Lung (tissue), 12 donors: ENCODE measurements around the gene NCAN. TPM values are rescaled to one million over a fixed set of nuclear protein-coding genes. Genes with fewer than 3 reads are reported as not detected.
A peak's percentile ranks its signal among the peaks of the same experiment; 100 is the strongest.

Experiments
- ATAC-seq: fragments of 200-7000 bp; cut with Tn5 transposase; one replicate; pipeline ENCODE4 v1.9.1; 2020; ENCODE audit warnings: moderate number of reproducible peaks; ENCODE audit not compliant: insufficient read depth, low FRiP score
- DNase-seq, 3 donors: peaks; one replicate each; pipeline ENCODE4 v3.0.0-alpha.2; 2013 to 2017
- H3K27ac ChIP-seq, 2 donors: one replicate each; pipeline ENCODE4 v1.5.1; 2013; ENCODE audit warnings: mild to moderate bottlenecking in 2 of 2, moderate library complexity in 2 of 2, control low read depth in 1 of 2, inconsistent platforms in 1 of 2, low read depth in 1 of 2, low read length in 1 of 2
- H3K27me3 ChIP-seq, 3 donors: one replicate each; pipeline ENCODE4 v1.5.1; 2013; ENCODE audit warnings: low read length in 2 of 3; ENCODE audit not compliant: control insufficient read depth in 3 of 3, insufficient read depth in 3 of 3
- H3K36me3 ChIP-seq, 4 donors: one replicate each; pipeline ENCODE4 v1.5.1; 2013; ENCODE audit warnings: low read length in 4 of 4, mild to moderate bottlenecking in 1 of 4, moderate library complexity in 1 of 4; ENCODE audit not compliant: control insufficient read depth in 4 of 4, insufficient read depth in 4 of 4
- H3K4me1 ChIP-seq, 5 donors: one replicate each; pipeline ENCODE4 v1.5.1; 2013; ENCODE audit warnings: low read length in 5 of 5, mild to moderate bottlenecking in 2 of 5, moderate library complexity in 1 of 5; ENCODE audit not compliant: control insufficient read depth in 5 of 5, insufficient read depth in 5 of 5
- H3K4me3 ChIP-seq: one replicate; pipeline ENCODE4 v1.5.1; 2013; ENCODE audit warnings: mild to moderate bottlenecking, control low read depth, moderate library complexity
- H3K9ac ChIP-seq, 2 donors: one replicate each; pipeline ENCODE4 v1.5.1; 2013; ENCODE audit warnings: low read length in 2 of 2, control low read depth in 1 of 2; ENCODE audit not compliant: insufficient read depth in 1 of 2
- H3K9me3 ChIP-seq, 4 donors: one replicate each; pipeline ENCODE4 v1.5.1; 2013; ENCODE audit warnings: low read length in 3 of 4, mild to moderate bottlenecking in 1 of 4, moderate library complexity in 1 of 4; ENCODE audit not compliant: control insufficient read depth in 4 of 4, insufficient read depth in 3 of 4
- WGBS, 2 donors: extraction: QIAGEN DNeasy Blood & Tissue Kit; methylation state at CpG; one replicate each; pipeline ENCODE4 v1.1.7; 2013; 5-methylcytosine and 5-hydroxymethylcytosine counted together
- polyA plus RNA-seq, 2 donors: library from polyadenylated mRNA; stranded (reverse); fragments of 200-250 nt; gene quantifications; one replicate each; pipeline ENCODE4 v1.2.1, GENCODE V29; 2013
- total RNA-seq, 2 donors: library from RNA; depleted of rRNA in 1 of 2; stranded (reverse); fragments of >200 nt in 1 of 2; gene quantifications; one replicate each; pipeline ENCODE4 v1.2.1, GENCODE V29; 2014 to 2021
- TF ChIP-seq, protein P1 (sequence below): IDR thresholded peaks from 2 replicates; pipeline ENCODE4 v1.5.1; 2012; ENCODE audit warnings: mild to moderate bottlenecking; ENCODE audit errors: control extremely low read depth, extremely low read depth
- donor health status: control.
- donor health status: control.
- donor health status: Bipolar disorder and iron deficiency.
- donor health status: healthy.
- donor health status: DM: yes; HTN: yes; CAD: no.

Gene NCAN
- total and polyA plus RNA-seq, 4 donors, result 0.01 to 0.06 (median 0.03) TPM; not detected in 1

DNA sequence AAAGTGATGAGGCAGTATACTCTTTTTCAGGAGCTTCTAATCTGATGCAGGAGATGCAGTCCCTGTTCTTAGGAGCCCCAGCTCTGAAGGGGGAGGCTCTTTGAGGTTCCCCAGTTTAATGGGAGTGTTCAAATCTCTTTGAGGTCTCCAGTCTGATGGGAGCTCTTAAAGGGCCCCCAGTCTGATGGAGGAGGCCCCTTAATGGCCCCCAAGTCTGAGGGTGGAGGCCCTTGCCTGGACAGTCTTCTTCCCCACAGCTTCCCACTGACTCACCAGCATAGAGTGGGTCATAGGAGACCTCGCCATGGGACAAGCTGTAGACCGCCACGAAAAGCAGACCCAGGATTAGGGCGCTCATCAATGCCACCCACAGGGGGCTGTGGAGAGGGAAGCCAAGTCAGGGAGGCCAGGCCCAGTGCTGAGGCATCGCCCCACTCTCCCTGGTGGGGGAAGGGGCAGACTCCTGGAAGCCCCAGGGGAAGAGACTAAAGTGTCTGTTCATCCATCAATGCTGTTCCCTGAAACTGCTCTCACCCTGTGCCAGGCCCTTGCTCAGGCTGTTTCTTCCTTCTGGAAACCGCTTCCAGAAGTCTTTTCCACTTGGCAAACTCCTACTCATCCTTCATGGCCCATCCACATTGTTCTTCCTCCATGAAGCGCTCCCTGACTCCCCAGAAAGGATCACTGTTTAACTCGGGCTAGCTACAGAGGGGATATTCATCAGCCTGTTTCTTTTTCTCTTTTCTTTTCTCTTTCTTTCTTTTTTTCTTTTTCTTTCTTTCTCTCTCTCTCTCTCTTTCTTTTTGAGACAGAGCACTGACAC, 59.2 kb downstream of the NCAN start:
- peaks cover 0 to 16% (median 6%) of the 10 kb centered on the region in 5 donors for H3K4me1 ChIP-seq
- DNase-seq, result no peak
- no peak overlapping the region for H3K9ac ChIP-seq
- no peaks in the 10 kb centered on the region for H3K27me3 ChIP-seq
- peaks cover 0 to 8% (median 0%) of the 10 kb centered on the region in 4 donors for H3K9me3 ChIP-seq
- TF ChIP-seq, protein P1, sequence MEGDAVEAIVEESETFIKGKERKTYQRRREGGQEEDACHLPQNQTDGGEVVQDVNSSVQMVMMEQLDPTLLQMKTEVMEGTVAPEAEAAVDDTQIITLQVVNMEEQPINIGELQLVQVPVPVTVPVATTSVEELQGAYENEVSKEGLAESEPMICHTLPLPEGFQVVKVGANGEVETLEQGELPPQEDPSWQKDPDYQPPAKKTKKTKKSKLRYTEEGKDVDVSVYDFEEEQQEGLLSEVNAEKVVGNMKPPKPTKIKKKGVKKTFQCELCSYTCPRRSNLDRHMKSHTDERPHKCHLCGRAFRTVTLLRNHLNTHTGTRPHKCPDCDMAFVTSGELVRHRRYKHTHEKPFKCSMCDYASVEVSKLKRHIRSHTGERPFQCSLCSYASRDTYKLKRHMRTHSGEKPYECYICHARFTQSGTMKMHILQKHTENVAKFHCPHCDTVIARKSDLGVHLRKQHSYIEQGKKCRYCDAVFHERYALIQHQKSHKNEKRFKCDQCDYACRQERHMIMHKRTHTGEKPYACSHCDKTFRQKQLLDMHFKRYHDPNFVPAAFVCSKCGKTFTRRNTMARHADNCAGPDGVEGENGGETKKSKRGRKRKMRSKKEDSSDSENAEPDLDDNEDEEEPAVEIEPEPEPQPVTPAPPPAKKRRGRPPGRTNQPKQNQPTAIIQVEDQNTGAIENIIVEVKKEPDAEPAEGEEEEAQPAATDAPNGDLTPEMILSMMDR, result no peak
- H3K36me3 ChIP-seq, result peaks cover 0 to 10% (median 0%) of the 10 kb centered on the region in 4 donors
- no peak overlapping the region for H3K27ac ChIP-seq
- 91 to 96% methylated on average over 8 of the region's 8 CpGs for whole genome bisulfite sequencing, 2 donors
- no peak overlapping the region for H3K4me3 ChIP-seq
- no peak for ATAC-seq

DNA sequence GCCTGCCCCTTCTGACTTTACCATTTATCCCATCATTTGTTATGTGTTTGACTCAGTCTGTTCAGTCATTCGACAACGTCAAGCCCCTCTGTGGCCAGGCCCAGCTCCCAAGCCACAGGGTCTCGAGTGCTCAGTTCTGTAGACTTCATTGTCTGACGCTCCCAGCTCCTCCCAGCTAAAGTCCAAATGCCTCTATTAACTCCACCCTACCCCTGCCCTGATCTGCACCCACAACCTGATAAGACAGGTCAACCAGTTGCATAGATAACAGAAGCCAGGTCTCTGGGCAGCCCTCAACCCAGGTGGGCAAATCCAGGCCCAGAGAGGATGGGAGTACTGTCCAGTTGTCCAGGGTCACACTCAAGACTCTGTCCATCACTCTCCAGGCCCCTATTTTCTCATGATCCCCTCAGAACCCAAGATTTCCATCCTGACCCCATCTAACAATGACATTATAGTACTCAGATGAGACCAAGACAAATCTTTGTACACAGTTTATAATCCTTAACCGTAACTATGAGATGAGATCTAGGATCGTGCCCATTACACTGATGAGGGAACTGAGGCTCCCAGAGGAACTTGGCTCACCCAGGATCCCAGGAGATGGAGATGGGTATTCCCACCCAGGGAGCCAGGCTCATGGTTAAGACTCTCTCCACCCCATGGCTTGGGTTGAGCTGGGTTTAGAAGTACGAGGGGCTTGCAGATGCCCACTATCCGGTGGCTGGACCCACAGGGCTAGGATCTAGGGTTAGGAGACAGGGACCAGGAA, 60.3 kb downstream of the NCAN start:
- peaks cover 0 to 19% (median 3%) of the 10 kb centered on the region in 4 donors for H3K36me3 ChIP-seq
- no peak for ATAC-seq
- WGBS, 2 donors, result 88 to 90% methylated on average over 8 of the region's 8 CpGs
- peaks cover 0 to 16% (median 6%) of the 10 kb centered on the region in 5 donors for H3K4me1 ChIP-seq
- DNase-seq, result no peak
- no peak overlapping the region for H3K27ac ChIP-seq
- H3K9me3 ChIP-seq, result peaks cover 0 to 8% (median 0%) of the 10 kb centered on the region in 4 donors
- H3K27me3 ChIP-seq, result no peaks in the 10 kb centered on the region
- H3K4me3 ChIP-seq, result no peak overlapping the region
- H3K9ac ChIP-seq, result no peak overlapping the region
- TF ChIP-seq, protein P1, result no peak

DNA sequence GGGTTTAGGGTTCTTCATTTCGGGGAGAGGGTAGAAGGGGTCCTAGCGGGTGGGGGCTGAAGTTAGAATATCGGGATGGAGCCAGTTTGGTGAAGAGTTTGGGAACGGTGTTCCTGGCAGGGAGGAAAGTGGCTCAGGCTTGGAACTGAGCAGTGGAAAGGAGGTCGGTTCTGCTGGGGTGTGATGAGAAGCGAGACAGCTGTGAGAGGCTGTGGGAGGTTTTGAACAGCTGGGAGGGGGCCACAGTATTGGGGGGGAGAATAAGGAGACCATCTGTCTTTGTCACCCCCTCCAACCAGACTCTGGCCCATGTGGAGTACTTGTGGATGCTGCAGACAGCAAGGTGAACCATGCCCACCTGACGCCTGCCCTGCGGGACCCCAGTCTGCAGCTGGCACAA, 62.4 kb downstream of the NCAN start:
- H3K36me3 ChIP-seq, result peaks cover 0 to 36% (median 7%) of the 10 kb centered on the region in 4 donors
- H3K9ac ChIP-seq, result no peak overlapping the region
- H3K27ac ChIP-seq, result no peak overlapping the region
- no peaks in the 10 kb centered on the region for H3K27me3 ChIP-seq
- no peak overlapping the region for H3K4me3 ChIP-seq
- TF ChIP-seq, protein P1, result no peak
- peak; percentile 69 to 91 (median 83) for DNase-seq
- WGBS, 2 donors, result 77 to 91% methylated on average over 8 of the region's 8 CpGs
- H3K4me1 ChIP-seq, result peaks cover 0 to 16% (median 6%) of the 10 kb centered on the region in 5 donors
- H3K9me3 ChIP-seq, result peaks cover 0 to 8% (median 0%) of the 10 kb centered on the region in 4 donors
- no peak for ATAC-seq
